Breast epithelium (tissue), 3 donors: ENCODE results near the gene PSD2.

Experiments used
- CTCF ChIP-seq, 3 donors: fragments of 450-650 bp; IDR thresholded peaks; one replicate each; pipeline ENCODE4 v1.5.1; 2016 to 2017; ENCODE audit warnings: antibody characterized with exemption in 3 of 3, mild to moderate bottlenecking in 3 of 3, moderate library complexity in 3 of 3
- POLR2A ChIP-seq: fragments of 450-650 bp; IDR thresholded peaks from one replicate; pipeline ENCODE4 v1.6.1; 2016; ENCODE audit warnings: antibody characterized with exemption, mild to moderate bottlenecking, moderate library complexity
- POLR2AphosphoS5 ChIP-seq, 3 donors: sonication (generic); formaldehyde crosslinking; IDR thresholded peaks; one replicate each; pipeline ENCODE4 v1.6.1; 2017; ENCODE audit warnings: antibody characterized with exemption in 3 of 3

GRCh38 chr5:139867581-139867980 is 72.0 kb downstream of the PSD2 start:
- TF ChIP-seq CTCF (IDR thresholded peaks at IDR 0.05), result no peak
- TF ChIP-seq POLR2AphosphoS5 (IDR thresholded peaks at IDR 0.05), result no peak
- TF ChIP-seq POLR2A, result no peak
